HT-29 (cell line): Measurements from ENCODE around the gene E4F1. TPM values are rescaled to one million over a fixed set of nuclear protein-coding genes. Genes with fewer than 3 reads are reported as not detected.

Source experiments
- DNase-seq: peaks from one replicate; pipeline ENCODE4 v3.0.0-alpha.2; 2015; ENCODE audit warnings: low spot score
- total RNA-seq: library from RNA; depleted of rRNA; stranded (reverse); fragments of >200 nt; shearing (Covaris generic); gene quantifications from 2 replicates; pipeline ENCODE4 v1.2.3, GENCODE V29; 2014

The E4F1 gene
- total RNA-seq, 1 experiment from 2014 or later, result 87.2 TPM

- DNase-seq, result no peak
Measured at GRCh38 chr16:2206780-2207433, 16.5 kb upstream of the E4F1 start.

- DNase-seq, result no peak
Measured at GRCh38 chr16:2207872-2208271, 15.5 kb upstream of the E4F1 start.

GRCh38 chr16:2208308-2208707, 15.1 kb upstream of the E4F1 start:
- DNase-seq, result no peak

GRCh38 chr16:2208772-2209171, 14.6 kb upstream of the E4F1 start:
- DNase-seq, result no peak

- no peak for DNase-seq
Measured at GRCh38 chr16:2209258-2210008, 14.0 kb upstream of the E4F1 start.

- no peak for DNase-seq
Measured at GRCh38 chr16:2210009-2210332, 13.4 kb upstream of the E4F1 start.

GRCh38 chr16:2210386-2211365, 12.7 kb upstream of the E4F1 start, which contains the start of gene BRICD5:
TSS of gene BRICD5 (minus strand) at chr16:2210863. CDS start at chr16:2210833, 30 bp downstream.
- DNase-seq, result no peak

- DNase-seq, result no peak
Measured at GRCh38 chr16:2211923-2212347, 11.5 kb upstream of the E4F1 start.

GRCh38 chr16:2212362-2213324, 10.7 kb upstream of the E4F1 start:
- peak; percentile 67 for DNase-seq

- no peak for DNase-seq
Measured at GRCh38 chr16:2213817-2214718, 9.3 kb upstream of the E4F1 start.

GRCh38 chr16:2214719-2214968, 8.7 kb upstream of the E4F1 start, which contains the start of gene PGP:
TSS of gene PGP (minus strand) at chr16:2214840. CDS start at chr16:2214777, 63 bp downstream.
- no peak for DNase-seq

GRCh38 chr16:2216330-2216729, 7.1 kb upstream of the E4F1 start:
- no peak for DNase-seq

- DNase-seq, result peak; percentile 61
Measured at GRCh38 chr16:2223942-2224486, 623 bp downstream of the E4F1 start.

GRCh38 chr16:2226245-2226793, 2.9 kb downstream of the E4F1 start:
- peak; percentile 38 for DNase-seq

- no peak for DNase-seq
Measured at GRCh38 chr16:2226918-2227317, 3.5 kb downstream of the E4F1 start.

- DNase-seq, result no peak
Measured at GRCh38 chr16:2228161-2228824, 4.9 kb downstream of the E4F1 start.

- no peak for DNase-seq
Measured at GRCh38 chr16:2229091-2229490, 5.7 kb downstream of the E4F1 start.

- DNase-seq, result no peak
Measured at GRCh38 chr16:2229632-2230250, 6.3 kb downstream of the E4F1 start.
